OCI-LY1 (cell line): ENCODE measurements around the gene TLE4.

Experiments used
- H2AFZ ChIP-seq: fragments of 200-600 bp; sonication (generic), shearing (Covaris generic); 2 replicates; pipeline ENCODE4 v1.6.0; 2014; ENCODE audit warnings: antibody characterized with exemption, mild to moderate bottlenecking, low read length
- H3F3A ChIP-seq: fragments of 200-600 bp; sonication (generic), shearing (Covaris generic); 2 replicates; pipeline ENCODE4 v1.6.0; 2014; ENCODE audit warnings: mild to moderate bottlenecking, antibody characterized with exemption, low read length, moderate library complexity; ENCODE audit not compliant: insufficient read depth
- H3K27ac ChIP-seq: fragments of 200-600 bp; sonication (generic); 2 replicates; pipeline ENCODE4 v1.5.1; 2014; ENCODE audit warnings: low read length, mixed run types, mild to moderate bottlenecking, low read depth; ENCODE audit not compliant: poor library complexity, severe bottlenecking
- H3K27me3 ChIP-seq: fragments of 200-600 bp; sonication (generic); 2 replicates; pipeline ENCODE4 v1.6.0; 2014; ENCODE audit warnings: antibody characterized with exemption, mild to moderate bottlenecking, low read length, moderate library complexity; ENCODE audit not compliant: insufficient read depth
- H3K36me3 ChIP-seq: fragments of 200-600 bp; sonication (generic); 2 replicates; pipeline ENCODE4 v1.6.1; 2014; ENCODE audit warnings: mild to moderate bottlenecking, antibody characterized with exemption, low read length, moderate library complexity, mixed read lengths; ENCODE audit not compliant: insufficient read depth
- H3K4me1 ChIP-seq: fragments of 200-600 bp; sonication (generic); 2 replicates; pipeline ENCODE4 v1.5.1; 2014; ENCODE audit warnings: mild to moderate bottlenecking, low read length, moderate library complexity; ENCODE audit not compliant: insufficient read depth, severe bottlenecking
- H3K4me2 ChIP-seq: fragments of 200-600 bp; sonication (generic), shearing (Covaris generic); 2 replicates; pipeline ENCODE4 v1.6.1; 2014; ENCODE audit warnings: low read length
- H3K4me3 ChIP-seq: fragments of 200-600 bp; sonication (generic); 2 replicates; pipeline ENCODE4 v1.5.1; 2014; ENCODE audit warnings: low read length, low read depth, mild to moderate bottlenecking, mixed read lengths; ENCODE audit not compliant: poor library complexity, severe bottlenecking
- H3K79me2 ChIP-seq: fragments of 200-600 bp; shearing (Covaris generic); 2 replicates; pipeline ENCODE4 v1.6.1; 2016; ENCODE audit warnings: mixed run types, low read length, mixed read lengths; ENCODE audit not compliant: insufficient read depth
- H3K9ac ChIP-seq: fragments of 200-600 bp; sonication (generic), shearing (Covaris generic); 2 replicates; pipeline ENCODE4 v1.6.1; 2014; ENCODE audit warnings: mild to moderate bottlenecking, low read length, mixed read lengths
- H3K9me2 ChIP-seq: fragments of 200-600 bp; sonication (generic), shearing (Covaris generic); 2 replicates; pipeline ENCODE4 v1.6.1; 2014; ENCODE audit warnings: low read depth, mild to moderate bottlenecking, low read length, mixed read lengths
- H3K9me3 ChIP-seq: fragments of 200-600 bp; shearing (Covaris generic); 2 replicates; pipeline ENCODE4 v1.6.1; 2014; ENCODE audit warnings: low read length, mixed read lengths
- H4K20me1 ChIP-seq: fragments of 200-600 bp; sonication (generic), shearing (Covaris generic); 2 replicates; pipeline ENCODE4 v1.6.0; 2016; ENCODE audit warnings: mild to moderate bottlenecking, low read length; ENCODE audit not compliant: insufficient read depth
- CTCF ChIP-seq: fragments of 200-600 bp; sonication (generic), shearing (Covaris generic); IDR thresholded peaks from 2 replicates; pipeline ENCODE4 v1.5.1; 2017; ENCODE audit warnings: mild to moderate bottlenecking, antibody characterized with exemption, low read length, moderate library complexity, mixed read lengths
- EZH2 ChIP-seq: fragments of 200-600 bp; sonication (generic), shearing (Covaris generic); IDR thresholded peaks from 2 replicates; pipeline ENCODE4 v1.8.0; 2017; ENCODE audit warnings: borderline replicate concordance, mixed run types, mild to moderate bottlenecking, antibody characterized with exemption, low read length, moderate library complexity, mixed read lengths

TLE4 gene

GRCh38 chr9:79664375-79664831 lies 92.6 kb downstream of the TLE4 start:
- Histone ChIP-seq H4K20me1 (no peaks in the 10 kb centered on the region), H3K36me3 (no peaks in the 10 kb centered on the region), H3F3A (no peaks in the 10 kb centered on the region), H3K9ac (no peak overlapping the region), H3K9me2 (no peaks in the 10 kb centered on the region), H3K4me2 (no peak overlapping the region), H3K4me3 (no peak overlapping the region), H3K79me2 (no peaks in the 10 kb centered on the region), H3K27me3 (no peaks in the 10 kb centered on the region), H3K9me3 (no peaks in the 10 kb centered on the region), H2AFZ (no peak overlapping the region), H3K4me1 (peaks cover 15% of the 10 kb centered on the region), H3K27ac (no peak overlapping the region)
- no peak for TF ChIP-seq EZH2
- TF ChIP-seq CTCF: no peak

GRCh38 chr9:79665369-79665768 lies 93.6 kb downstream of the TLE4 start:
- TF ChIP-seq CTCF (no peak), EZH2 (no peak)
- H3K4me2 ChIP-seq: no peak overlapping the region
- peaks cover 15% of the 10 kb centered on the region for H3K4me1 ChIP-seq
- H3K9ac ChIP-seq: no peak overlapping the region
- no peaks in the 10 kb centered on the region for H3K9me2 ChIP-seq
- H4K20me1 ChIP-seq: no peaks in the 10 kb centered on the region
- H2AFZ ChIP-seq: no peak overlapping the region
- no peaks in the 10 kb centered on the region for H3K27me3 ChIP-seq
- H3K36me3 ChIP-seq: no peaks in the 10 kb centered on the region
- H3F3A ChIP-seq: no peaks in the 10 kb centered on the region
- no peaks in the 10 kb centered on the region for H3K9me3 ChIP-seq
- no peak overlapping the region for H3K4me3 ChIP-seq
- H3K79me2 ChIP-seq: no peaks in the 10 kb centered on the region
- no peak overlapping the region for H3K27ac ChIP-seq

- Histone ChIP-seq H3K27me3 (no peaks in the 10 kb centered on the region), H4K20me1 (no peaks in the 10 kb centered on the region), H3K4me3 (no peak overlapping the region), H3K9me2 (no peaks in the 10 kb centered on the region), H3K27ac (no peak overlapping the region), H3K9ac (no peak overlapping the region), H2AFZ (no peak overlapping the region), H3F3A (no peaks in the 10 kb centered on the region), H3K36me3 (no peaks in the 10 kb centered on the region), H3K9me3 (no peaks in the 10 kb centered on the region), H3K4me2 (no peak overlapping the region), H3K4me1 (peaks cover 15% of the 10 kb centered on the region), H3K79me2 (no peaks in the 10 kb centered on the region)
- no peak for TF ChIP-seq CTCF
- TF ChIP-seq EZH2: no peak
Observed at GRCh38 chr9:79665931-79666330, 94.2 kb downstream of the TLE4 start.
